PC-3 (cell line): ENCODE data around the gene SENP5.

Source experiments
- CTCF ChIP-seq: fragments of 300-600 bp; sonication (generic); conservative IDR thresholded peaks from 2 replicates; pipeline ENCODE4 v1.5.1; 2017; ENCODE audit warnings: antibody characterized with exemption, low read depth, mild to moderate bottlenecking, low read length
- EZH2 ChIP-seq: fragments of 300-600 bp; sonication (generic); IDR thresholded peaks from one replicate; pipeline ENCODE4 v1.6.1; 2017; ENCODE audit warnings: antibody characterized with exemption, mild to moderate bottlenecking, low read length; ENCODE audit not compliant: unreplicated experiment

- TF ChIP-seq CTCF (peak; percentile 64), EZH2 (no peak)
Observed at GRCh38 chr3:196969660-196970546, 102.2 kb downstream of the SENP5 start.
